CD4-positive, alpha-beta T cell treated with Interleukin-21 for 1 hour (primary cell): ENCODE results near the gene CAMKV.
"Not testable (repeated sequence)": the region's sequence is repeated elsewhere in the genome, so short reads cannot be mapped to it uniquely, and the experiment has no call there.

Experiments used
- DNase-seq: peaks from one replicate; pipeline ENCODE4 v3.0.0-alpha.2; 2020

The CAMKV gene

DNA sequence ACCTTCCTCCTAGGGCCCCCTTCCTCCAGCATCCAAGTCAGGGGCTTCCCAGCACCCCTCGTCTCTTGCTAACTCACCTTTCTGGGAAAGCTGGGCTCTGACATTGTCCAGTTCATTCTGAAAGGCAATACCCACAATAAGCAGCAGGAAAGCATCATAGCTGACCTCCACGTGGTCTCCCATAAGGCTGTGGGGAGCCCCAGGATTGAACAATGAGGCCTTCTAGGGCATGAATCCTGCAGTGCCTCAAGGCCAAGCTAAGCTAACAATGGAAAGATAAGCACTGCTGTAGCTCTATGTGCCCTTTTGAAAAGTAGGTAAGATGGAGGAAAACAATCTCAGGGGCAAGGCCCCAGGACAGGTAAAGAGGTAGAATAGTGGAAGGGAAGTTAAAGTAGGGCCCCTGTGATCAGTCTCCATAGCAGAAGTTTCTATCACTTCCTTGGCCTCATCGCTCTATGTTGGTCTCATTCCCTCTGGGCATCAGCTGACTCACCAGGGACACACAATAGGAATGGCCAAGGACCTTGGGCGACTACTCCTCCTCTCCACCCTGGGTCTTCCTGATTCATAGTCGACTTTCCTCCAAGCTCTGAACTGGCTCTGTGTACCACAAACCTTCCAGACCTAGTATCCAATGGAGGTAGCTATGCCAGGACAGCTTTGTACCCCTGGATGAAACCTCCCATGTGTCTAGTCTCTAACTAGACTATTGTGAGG lies 25.1 kb downstream of the CAMKV start:
- DNase-seq = no peak

GRCh38 chr3:49842843-49843517 lies 26.7 kb downstream of the CAMKV start:
- no peak for DNase-seq

DNA sequence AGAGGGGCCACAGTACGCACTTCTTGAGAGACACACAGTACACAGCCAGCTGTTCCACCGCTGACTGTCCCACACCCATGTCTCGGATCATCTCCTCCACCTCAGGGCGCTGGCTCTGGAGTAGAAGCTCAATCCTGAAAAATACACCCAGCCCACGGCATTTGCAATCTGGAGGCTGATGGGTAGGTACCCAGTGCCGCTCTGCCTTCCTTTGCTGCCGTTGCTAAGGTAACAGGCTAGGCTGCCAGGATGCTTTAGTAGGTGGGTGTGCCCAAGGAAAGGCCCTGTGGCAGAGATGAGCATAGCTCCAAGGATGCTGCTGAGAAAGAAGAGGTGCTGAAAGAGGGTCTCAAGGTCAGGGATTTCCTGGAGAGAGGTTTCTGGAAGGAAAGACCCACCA lies 27.9 kb downstream of the CAMKV start:
- DNase-seq = no peak

GRCh38 chr3:49841126-49841696 lies 28.5 kb downstream of the CAMKV start:
- DNase-seq = no peak

GRCh38 chr3:49840388-49840787 lies 29.3 kb downstream of the CAMKV start:
- no peak for DNase-seq

DNA sequence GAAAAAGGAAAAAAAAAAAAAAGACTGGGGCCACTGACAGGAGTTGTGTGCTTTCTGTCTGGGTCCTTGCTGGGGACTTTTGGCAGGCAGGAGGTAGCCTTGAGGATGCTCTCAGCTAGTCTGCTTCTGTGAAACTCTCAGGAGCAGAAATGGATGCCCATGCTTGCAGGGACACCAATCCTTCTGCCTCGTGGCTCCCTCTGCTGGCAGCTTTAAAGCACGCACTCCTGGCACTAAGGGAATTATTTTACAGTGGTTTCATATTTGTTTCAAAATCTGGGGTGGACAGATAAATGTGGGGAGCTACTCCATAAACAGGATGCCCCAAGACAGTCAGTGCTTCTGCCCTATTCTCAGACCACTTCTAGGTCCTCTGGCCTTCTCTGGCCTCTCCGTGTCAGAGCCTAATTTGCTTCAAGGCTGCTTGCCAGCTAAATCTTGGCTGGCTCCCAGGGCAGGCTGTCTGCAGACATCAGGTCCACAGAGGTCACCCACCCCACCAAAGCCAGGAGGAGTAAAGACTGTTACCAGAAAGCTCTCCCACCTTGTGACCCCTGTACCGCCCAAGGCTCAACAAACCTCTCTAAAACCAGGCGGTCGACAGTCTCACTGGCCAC lies 30.4 kb downstream of the CAMKV start:
- DNase-seq = peak; percentile 86

DNA sequence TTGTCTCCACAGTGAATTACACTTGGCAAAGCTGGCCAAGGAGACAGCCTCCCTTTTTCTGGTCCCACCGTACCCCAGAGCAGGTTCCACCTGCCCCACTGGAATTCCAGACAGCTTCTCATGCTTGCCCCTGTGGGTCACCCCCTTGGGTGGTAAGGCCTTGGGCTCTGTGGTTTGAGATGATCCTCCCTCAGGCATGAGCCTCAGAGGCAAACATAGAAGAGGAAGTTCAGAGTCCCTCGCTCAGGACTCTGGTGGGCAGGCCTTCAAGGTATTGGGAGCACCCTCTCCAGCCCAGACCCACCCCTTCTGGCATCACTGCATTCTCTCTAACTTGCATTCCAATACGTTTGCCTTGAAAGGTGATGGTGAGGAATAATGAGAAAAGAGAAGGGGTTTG lies 38.4 kb downstream of the CAMKV start:
- DNase-seq = no peak

DNA sequence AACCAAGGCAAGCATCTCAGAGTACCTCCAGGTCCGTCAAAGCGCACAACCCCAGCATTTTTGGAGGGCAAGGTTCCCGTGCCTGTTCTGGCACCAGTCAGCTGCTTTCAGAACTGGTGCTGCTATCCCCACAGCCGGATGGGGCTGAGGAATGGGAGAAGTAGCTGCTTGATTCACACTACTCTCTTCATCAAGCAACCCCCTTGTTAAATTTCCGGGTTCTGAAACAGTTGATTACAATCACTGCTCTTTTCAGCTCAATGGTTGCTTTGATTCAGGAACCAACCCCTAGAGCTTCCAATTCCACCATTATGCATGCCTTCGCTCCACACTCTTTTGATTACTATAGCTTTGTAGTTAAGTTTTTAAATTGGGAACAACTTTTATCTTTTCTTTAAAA lies 43.7 kb downstream of the CAMKV start:
- DNase-seq = no peak

DNA sequence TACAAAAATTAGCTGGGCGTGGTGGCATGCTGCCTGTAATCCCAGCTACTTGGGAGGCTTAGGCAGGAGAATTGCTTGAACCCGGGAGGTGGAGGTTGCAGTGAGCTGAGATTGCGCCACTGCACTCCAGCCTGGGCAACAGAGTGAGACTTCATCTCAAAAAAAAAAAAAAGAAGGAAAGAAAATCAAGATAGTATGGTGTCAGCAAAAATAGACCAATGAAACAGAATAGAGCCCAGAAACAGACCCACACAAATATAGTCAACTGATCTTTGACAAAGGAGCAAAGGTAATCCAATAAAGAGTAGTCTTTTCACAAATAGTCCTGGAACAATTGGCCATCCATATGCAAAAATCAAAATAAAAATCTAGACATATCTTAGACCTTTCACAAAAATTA lies 46.6 kb downstream of the CAMKV start:
- not testable (repeated sequence) for DNase-seq

DNA sequence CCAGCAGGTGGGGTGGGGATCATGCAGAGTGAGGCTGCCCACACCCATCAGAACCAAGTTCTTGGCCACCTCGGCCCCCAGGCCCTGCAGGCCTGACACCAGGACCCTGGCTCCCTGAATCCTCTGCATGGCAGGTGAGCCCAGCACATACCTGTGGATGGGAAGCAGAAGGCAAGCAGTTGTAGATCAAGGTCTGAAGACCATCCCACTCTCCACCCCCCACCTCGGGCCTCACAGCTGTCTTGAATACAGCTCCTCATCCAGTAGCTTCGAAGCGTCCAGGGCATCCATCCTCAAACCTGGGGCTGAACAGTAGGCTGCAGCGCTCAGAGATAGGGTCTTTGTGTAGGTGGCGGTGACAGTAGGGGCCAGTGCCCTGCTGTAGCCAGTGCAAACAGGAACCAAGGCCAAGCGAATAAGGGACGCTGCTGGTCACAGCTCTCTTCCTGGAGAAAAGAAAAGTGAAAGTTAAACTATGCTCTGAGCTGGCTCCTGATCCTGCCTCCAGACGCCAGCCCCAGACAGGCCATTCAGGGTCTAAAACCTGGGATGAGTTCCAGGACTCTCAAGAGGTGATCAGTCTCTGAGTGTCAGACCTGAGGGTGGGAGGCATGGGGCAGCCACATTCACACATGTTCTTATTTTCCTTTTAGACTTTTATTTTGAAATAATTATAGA lies 56.1 kb downstream of the CAMKV start, which contains the start of gene UBA7:
TSS of gene UBA7 (minus strand) at position 457 of the 678 bp plus-strand sequence. CDS start at position 291, 166 bp downstream.
- DNase-seq = peak; percentile 52

GRCh38 chr3:49812916-49813496 lies 56.7 kb downstream of the CAMKV start:
- no peak for DNase-seq
